ENCODE results near the gene KLRB1.
"Not testable (repeated sequence)": the region's sequence is repeated elsewhere in the genome, so short reads cannot be mapped to it uniquely, and the experiment has no call there.

GRCh38 chr12:9566113-9566512, 41.6 kb downstream of the KLRB1 start:
- TF ChIP-seq CTCF (IDR thresholded peaks at IDR 0.05; ENCODE audit: low read depth, low read length, missing input control); HNF4G (IDR thresholded peaks at IDR 0.05); JUND (IDR thresholded peaks at IDR 0.05); ZBTB33 (IDR thresholded peaks at IDR 0.05); TAF1 (conservative IDR thresholded peaks at IDR 0.05); YY1 (IDR thresholded peaks at IDR 0.05); SP1 (IDR thresholded peaks at IDR 0.05); RAD21 (IDR thresholded peaks at IDR 0.05); GABPA (IDR thresholded peaks at IDR 0.05 in 1 of 2, conservative IDR thresholded peaks at IDR 0.05 in 1 of 2); FOXA2 (IDR thresholded peaks at IDR 0.05); MAX (IDR thresholded peaks at IDR 0.05): not testable (repeated sequence)
- TF ChIP-seq, protein P1, sequence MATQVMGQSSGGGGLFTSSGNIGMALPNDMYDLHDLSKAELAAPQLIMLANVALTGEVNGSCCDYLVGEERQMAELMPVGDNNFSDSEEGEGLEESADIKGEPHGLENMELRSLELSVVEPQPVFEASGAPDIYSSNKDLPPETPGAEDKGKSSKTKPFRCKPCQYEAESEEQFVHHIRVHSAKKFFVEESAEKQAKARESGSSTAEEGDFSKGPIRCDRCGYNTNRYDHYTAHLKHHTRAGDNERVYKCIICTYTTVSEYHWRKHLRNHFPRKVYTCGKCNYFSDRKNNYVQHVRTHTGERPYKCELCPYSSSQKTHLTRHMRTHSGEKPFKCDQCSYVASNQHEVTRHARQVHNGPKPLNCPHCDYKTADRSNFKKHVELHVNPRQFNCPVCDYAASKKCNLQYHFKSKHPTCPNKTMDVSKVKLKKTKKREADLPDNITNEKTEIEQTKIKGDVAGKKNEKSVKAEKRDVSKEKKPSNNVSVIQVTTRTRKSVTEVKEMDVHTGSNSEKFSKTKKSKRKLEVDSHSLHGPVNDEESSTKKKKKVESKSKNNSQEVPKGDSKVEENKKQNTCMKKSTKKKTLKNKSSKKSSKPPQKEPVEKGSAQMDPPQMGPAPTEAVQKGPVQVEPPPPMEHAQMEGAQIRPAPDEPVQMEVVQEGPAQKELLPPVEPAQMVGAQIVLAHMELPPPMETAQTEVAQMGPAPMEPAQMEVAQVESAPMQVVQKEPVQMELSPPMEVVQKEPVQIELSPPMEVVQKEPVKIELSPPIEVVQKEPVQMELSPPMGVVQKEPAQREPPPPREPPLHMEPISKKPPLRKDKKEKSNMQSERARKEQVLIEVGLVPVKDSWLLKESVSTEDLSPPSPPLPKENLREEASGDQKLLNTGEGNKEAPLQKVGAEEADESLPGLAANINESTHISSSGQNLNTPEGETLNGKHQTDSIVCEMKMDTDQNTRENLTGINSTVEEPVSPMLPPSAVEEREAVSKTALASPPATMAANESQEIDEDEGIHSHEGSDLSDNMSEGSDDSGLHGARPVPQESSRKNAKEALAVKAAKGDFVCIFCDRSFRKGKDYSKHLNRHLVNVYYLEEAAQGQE (IDR thresholded peaks at IDR 0.05): not testable (repeated sequence)
